HG03135 (cell line): ENCODE data around the gene TNFRSF8.

ENCODE experiments used
- ATAC-seq: cut with Tn5 transposase; IDR thresholded peaks from one replicate; pipeline ENCODE4 v1.9.1; 2021; ENCODE audit warnings: mild to moderate bottlenecking, moderate library complexity; ENCODE audit not compliant: unreplicated experiment

TNFRSF8 gene

DNA sequence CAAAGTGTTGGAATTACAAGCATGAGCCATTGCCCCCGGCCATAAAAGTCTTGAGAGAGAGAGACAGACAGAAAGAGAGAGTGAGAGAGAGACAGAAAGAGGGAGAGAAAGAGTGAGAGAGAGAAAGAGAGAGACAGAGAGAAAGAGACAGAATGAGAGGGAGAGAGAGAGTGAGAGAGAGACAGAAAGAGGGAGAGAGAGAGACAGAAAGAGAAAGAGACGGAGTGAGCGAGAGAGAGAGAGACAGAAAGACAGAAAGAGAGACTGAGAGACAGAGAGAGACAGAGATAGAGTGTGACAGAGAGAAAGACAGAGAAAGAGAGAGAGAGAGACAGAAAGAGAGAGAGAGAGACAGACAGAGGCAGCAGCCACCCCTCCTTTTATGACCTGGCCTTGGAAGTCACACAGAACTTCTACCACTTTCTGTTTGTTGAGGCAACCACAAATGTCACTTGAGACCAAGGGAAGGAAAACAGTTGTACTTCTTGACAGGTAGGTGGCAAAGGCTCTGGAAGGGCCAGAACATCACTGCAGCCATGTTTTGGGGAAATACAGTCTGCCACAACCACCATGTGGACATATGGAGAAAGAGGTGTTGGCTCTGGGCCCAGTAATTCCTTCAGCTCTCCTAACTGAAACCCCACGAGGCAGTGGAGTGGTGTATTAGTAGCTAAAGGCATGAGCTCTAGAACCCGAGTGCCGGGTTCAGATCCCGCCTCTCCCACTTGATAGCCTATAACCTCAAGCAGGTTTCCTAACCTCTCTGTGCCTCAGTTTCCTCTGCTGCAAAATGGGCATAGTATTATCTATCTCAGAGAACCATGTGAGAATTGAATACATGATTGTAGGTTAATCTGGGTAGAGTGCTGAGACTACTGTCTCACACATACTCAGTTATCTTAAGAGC lies 50.6 kb downstream of the TNFRSF8 start:
- ATAC-seq, result no peak

GRCh38 chr1:12114340-12114683 lies 51.2 kb downstream of the TNFRSF8 start:
- no peak for ATAC-seq

DNA sequence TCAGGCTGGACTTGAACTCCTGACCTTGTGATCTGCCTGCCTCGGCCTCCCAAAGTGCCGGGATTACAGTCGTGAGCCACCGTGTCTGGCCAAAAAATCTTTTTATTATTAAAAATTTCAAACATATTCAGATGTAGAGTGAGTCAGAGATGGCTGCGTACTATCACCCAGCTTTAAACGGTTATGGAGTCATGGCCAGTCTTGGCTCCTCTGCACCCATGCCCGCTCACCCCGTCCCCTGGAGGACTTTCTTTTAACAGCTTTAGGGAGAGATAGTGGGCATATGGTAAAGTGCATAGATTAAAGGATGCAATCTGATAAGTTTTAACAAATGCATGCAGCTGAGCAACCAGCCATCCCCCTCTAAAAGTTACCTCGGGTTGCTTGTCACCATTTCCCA lies 51.8 kb downstream of the TNFRSF8 start:
- no peak for ATAC-seq

DNA sequence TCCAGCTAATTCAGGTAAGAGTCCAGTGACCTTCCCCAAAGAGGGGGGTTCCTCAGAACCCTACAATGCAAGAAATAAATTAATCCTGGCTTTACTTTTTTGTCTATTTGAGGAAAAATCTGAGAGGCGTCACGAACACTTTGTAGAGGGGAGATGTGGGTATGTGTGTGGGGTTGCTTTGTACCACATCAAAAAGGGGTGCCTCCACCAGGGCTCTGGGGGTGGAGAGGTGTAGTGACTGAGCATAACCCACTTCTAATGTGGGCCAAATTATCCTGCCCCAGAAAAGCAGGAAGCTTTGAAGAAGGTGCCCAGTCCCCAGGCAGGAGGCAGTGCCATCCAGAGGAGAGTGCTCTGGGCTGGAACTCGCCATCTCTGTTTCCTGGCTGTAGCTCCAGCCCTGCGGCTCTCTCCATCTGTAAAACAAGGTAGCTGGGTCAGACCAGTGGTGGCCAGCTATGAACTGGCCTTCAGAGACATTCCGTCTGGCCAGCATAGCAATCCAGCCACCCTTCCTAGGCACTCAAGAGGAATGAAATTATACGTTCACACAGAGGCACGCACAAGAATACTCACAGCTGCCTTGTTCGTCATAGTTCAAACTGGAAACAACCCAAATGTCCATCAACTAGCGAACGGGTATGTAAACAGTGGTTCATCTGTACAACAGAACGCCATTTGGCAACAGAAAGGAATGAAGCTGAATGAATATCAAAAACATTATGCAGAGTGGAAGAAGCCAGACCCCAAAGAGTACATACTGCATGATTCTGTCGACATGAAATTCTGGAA lies 58.3 kb downstream of the TNFRSF8 start:
- ATAC-seq, result no peak

DNA sequence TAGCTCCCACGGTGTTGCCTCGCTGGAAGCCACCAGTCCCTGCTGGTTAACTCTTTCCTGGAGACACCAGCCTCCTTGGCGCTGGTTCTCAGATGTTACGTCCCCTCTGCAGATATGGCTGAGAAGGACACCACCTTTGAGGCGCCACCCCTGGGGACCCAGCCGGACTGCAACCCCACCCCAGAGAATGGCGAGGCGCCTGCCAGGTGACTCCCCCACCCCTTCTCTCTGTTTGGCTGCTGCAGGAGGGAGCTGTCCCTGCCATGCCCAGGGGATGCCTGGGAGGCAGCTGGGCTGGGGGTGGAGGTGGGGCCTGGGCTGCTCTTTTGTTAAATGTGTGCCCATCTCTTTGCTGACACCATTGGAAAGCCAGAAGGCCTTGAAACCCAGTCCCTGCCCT lies 60.1 kb downstream of the TNFRSF8 start:
- no peak for ATAC-seq

GRCh38 chr1:12124693-12125421 lies 61.8 kb downstream of the TNFRSF8 start:
- no peak for ATAC-seq

- no peak for ATAC-seq
Observed at GRCh38 chr1:12125422-12126355, 62.6 kb downstream of the TNFRSF8 start.

GRCh38 chr1:12126781-12127180 lies 63.7 kb downstream of the TNFRSF8 start:
- no peak for ATAC-seq

- no peak for ATAC-seq
Observed at GRCh38 chr1:12127206-12127810, 64.2 kb downstream of the TNFRSF8 start.

- ATAC-seq, result no peak
Observed at GRCh38 chr1:12128120-12128519, 65.0 kb downstream of the TNFRSF8 start.

DNA sequence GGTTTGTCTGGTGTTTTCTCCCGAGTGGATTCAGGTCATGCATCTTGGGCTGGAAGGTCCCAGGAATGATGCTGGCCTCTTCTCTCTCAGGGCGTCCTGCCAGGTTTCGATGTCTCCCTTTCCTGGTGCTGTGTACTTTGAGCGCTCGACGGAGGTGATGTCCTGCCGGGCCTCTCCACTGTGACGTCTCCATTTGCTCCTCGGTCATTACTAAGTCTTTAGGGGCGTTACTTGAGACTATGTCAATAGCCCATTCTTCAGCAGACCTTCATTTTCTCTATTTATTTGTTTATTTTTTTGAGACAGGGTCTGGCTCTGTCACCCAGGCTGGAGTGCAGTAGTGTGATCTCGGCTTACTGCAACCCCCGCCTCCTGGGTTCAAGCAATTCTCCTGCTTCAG lies 66.5 kb downstream of the TNFRSF8 start:
- ATAC-seq, result no peak

DNA sequence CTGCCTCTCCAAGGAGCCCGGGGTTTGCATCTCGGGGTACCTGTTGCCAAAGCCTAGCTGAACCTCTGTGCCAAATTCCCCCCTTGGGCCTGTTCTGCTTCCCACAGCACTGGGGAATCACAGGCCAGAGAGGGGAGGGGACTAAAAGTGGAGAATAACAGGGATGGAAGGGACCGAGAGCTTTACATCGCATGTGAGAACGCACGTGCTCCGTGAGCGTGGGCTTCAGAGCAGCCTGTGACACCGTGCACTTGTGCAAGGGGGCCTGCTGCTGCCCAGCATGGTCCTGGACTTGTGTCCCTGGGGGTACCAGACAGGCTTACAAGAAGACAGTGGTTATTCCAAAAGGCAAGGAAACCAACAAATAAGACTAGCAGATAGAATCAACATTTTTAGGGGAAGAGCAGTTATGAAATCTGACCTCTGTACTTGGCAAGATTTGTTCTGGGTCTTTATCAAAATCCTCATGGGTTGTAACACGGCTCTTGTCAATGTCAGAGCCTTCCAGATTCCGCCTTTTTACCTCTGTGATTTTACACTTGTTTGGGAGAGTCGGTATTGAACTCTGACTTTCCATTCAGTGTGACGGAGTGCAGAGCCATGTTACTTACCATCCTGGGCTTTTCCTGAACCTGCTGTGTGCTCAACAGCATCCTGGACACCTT lies 67.5 kb downstream of the TNFRSF8 start:
- no peak for ATAC-seq

GRCh38 chr1:12132078-12132477 lies 69.0 kb downstream of the TNFRSF8 start:
- ATAC-seq, result no peak

- no peak for ATAC-seq
Observed at GRCh38 chr1:12134716-12135115, 71.6 kb downstream of the TNFRSF8 start.

DNA sequence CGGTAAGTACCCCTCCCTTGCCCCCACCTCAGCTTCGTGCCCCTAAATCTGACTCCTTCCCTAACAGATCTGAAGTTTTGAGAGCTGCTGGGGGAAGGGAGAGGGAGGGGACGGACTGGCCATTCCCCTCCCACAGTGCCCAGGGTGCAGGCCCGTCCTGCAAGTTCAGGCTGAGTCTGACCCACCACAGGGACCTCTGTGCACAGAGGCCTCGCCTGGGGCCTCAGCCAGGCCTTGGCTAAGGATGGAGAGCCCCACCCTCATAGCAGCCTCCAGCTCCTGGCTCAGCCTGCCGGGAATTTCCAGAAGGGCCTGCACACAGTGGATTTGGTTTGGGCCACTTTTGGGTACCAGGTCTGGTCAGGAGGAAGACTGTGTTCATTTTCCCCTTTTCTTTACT lies 72.5 kb downstream of the TNFRSF8 start:
- ATAC-seq, result no peak

GRCh38 chr1:12136916-12137610 lies 74.0 kb downstream of the TNFRSF8 start:
- no peak for ATAC-seq

GRCh38 chr1:12138196-12139168 lies 75.4 kb downstream of the TNFRSF8 start:
- ATAC-seq, result no peak

DNA sequence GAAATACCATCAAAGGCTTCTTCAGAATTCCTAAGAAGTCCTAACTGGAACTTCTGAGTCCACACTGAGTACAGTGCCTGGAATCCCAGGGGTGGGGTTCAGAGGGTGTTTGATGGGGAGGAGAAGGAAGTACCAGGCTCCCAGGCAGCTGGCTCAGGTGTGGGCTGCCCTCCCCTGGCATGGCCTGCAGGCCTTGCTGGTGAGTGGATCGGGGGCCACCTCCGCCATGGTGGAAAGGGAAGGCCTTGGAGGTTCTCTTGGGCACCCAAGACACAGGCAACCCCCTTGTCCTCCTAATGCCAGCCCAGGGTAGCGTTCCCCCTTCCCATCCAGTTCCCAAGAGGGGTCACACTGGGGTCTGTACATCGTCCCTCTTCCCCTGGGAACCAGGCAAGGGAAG lies 76.9 kb downstream of the TNFRSF8 start:
- ATAC-seq, result no peak
